HG03095 (cell line): ENCODE results near the gene TTC1.
A peak's percentile ranks its signal among the peaks of the same experiment; 100 is the strongest.
"Not testable (repeated sequence)": the region's sequence is repeated elsewhere in the genome, so short reads cannot be mapped to it uniquely, and the experiment has no call there.

Source experiments
- ATAC-seq: cut with Tn5 transposase; IDR thresholded peaks from one replicate; pipeline ENCODE4 v1.9.1; 2021; ENCODE audit warnings: moderate library complexity; ENCODE audit not compliant: unreplicated experiment

The TTC1 gene

DNA sequence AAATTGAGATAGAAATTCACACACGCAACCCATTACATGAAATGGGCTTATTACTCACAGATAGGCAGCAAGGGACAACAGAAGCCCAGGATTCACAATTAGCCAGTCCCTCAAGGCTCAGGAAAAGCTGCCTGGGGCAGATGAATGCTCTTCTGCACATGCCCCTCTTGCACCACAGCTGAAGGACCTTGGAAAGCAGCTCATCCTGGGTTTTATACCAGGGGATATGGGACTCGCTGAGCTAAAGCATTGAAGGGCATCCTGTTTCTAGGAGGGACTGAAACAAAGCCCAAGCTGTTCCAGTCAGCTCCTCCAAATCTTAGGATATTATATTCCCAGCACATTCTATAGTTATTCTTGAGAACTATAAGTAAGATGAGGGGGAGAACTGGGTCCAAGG, 15.7 kb upstream of the TTC1 start:
- no peak for ATAC-seq

DNA sequence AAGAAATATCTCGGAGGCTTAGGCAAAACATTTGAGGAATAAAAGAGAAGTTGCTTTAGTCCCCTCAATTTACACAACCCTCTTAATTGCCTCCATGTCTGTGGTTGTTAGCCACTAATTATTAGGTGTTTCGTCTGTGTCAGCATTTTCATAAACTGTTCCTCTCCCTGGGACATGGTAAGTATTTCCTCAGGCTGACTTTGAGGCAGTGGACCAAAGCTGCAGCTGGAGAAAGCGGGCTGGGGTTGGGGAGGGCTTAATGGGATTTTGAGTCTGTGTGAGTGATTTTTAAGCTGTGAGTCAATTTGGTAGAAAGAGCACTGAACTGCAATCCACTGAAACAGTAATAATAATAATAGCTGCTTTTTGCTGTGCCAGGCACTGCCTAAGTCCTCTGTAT, 13.0 kb upstream of the TTC1 start:
- no peak for ATAC-seq

DNA sequence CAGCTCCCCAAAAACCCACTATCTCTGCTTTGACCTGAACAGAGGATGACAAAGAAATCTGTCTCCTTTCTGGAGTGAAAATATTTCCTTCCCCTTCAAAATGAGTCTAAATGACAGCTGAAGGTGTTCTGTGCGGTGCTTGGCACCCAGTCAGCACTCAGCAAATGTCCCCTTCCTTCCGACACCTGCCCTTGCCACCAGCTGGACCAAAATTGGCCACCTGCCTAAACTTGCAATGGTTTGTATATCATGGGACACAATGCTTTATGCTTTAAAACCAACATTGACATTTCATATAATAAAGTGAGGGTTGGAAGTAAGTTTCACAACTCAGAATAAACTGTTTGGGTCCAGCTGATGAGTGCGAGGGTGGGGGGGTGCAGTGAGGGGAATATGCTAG, 7.5 kb upstream of the TTC1 start:
- no peak for ATAC-seq

DNA sequence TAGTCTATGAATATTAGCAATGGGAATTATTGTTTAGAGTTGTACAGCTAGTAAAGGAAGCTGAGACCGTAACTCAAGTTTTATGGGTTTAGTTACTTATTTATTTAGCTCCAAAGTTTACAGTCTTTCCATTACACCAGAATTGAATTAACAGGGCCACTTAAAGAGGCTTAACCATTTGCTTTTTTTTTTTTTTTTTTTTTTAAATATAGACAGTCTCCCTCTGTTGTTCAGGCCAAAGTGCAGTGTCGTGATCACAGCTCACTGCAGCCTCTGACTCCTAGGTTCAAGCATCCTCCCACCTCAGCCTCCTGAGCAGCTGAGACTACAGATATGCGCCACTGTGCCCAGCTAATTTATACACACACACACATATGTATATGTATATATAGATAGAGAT, 1.4 kb upstream of the TTC1 start:
- ATAC-seq, result no peak

DNA sequence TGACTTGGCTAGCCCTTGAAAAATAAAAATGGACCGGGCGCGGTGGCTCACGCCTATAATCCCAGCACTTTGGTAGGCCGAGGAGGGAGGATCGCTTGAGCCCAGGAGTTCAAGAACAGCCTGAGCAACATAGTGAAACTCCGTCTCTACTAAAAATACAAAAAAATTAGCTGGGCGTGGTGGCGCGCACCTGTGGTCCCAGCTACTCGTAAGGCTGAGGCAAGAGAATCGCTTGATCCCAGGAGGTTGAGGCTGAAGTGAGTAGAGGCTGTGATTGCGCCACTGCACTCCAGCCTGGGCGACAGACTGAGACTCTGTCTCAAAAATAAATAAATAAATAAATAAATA, 436 bp upstream of the TTC1 start:
- ATAC-seq, result not testable (repeated sequence)

DNA sequence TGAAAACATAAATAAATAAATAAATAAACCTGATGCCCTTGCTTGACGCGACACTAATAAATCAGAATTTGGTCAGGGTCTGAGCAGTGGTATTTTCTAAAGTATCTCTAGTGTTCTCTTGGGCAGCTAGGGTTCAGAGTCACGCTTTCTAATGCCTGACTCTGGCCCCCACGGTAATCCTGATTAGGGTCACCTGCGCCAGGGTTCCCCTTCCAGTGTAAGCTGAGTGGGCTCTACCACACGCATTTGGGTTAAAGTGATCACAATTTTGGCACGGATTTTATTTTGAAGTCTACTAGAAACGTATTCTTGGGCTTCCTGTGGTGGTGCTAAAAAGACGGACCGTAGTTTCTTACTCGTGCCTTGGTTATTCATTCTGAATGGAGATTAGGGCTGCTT, 651 bp downstream of the TTC1 start:
- ATAC-seq, result no peak

DNA sequence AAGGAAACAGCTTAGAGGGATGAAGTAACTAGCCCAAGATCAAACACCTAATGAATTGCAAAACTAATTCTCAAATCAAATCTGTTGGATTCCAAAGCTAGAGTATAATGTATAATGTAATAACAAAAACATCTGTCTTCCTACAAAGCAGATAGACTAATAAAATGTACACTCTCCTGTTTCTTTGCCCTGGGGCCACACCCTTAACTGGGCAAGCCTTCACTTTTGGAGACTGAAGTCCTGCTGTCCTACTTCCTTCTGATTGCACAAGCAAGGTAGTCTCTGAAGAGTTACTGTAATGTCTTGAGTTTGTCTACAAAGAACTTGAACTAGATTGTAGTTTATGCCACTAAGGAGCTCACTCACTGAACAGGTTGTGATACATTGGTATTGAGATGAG, 2.5 kb downstream of the TTC1 start:
- ATAC-seq, result no peak

DNA sequence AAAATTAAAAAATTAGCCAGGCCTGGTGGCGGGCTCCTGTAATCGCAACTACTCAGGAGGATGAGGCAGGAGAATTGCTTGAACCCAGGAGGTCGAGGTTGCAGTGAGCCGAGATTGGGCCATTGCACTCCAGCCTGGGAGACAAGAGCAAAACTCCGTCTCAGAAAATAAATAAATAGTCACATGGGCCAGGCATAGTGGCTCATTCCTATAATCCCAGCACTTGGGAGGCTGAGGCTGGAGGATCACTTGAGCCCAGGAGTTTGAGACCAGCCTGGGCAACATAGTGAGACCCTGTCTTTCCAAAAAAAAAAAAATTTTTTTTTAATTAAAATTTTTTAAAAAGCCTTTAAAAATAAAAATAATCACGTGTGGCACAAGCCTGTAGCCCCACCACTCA, 5.3 kb downstream of the TTC1 start:
- not testable (repeated sequence) for ATAC-seq

DNA sequence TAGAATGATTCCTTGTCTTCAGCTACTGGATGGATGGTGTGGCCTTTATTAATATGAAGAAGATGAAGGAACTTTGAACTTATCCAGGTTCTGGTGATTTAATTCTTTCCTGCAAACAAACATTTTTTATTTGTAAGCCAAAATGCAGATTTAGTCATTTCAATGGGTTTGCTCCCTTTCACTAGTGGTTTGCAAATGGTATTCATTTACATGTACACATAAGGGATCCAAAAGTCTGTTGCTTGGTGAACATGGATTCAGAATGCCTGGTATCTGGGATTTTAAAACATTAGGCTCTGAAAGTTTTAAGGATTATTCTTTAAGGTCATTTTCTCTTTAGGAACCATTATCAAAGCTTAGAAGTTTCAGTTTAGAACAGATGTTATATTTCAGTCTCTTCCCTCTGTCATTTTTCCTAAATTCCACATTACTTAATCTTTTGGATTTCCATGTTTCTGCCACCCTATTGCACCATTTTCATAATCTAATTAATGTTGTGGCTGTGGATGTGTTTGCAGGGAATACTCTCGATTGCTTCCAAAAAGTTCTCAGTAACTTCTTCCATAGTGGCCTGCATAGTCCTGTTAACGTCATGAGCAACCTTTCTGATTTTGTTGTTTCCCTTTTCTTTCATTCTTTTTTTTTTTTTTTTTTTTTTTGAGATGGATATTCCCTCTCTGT, 10.1 kb downstream of the TTC1 start:
- no peak for ATAC-seq

DNA sequence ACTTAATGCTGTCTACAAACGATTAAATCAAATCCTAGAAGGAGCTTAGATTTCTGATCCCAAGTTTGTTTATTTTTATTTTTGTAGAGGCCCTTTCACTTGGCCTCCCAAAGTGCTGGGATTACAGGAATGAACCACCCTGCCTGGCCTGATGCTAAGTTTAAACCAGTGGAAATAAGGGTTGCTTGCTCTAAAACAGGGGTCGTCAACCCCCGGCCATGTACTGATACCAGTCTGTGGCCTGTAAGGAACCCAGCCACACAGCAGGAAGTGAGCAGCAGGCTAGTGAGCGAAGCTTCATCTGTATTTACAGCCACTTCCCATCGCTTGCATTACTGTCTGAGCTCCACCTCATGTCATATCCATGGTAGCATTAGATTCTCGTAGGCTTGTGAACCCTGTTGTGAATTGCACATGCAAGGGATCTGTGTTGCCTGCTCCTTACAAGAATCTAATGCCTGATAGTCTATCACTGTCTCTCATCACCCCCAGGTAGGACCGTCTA, 11.4 kb downstream of the TTC1 start:
- no peak for ATAC-seq

DNA sequence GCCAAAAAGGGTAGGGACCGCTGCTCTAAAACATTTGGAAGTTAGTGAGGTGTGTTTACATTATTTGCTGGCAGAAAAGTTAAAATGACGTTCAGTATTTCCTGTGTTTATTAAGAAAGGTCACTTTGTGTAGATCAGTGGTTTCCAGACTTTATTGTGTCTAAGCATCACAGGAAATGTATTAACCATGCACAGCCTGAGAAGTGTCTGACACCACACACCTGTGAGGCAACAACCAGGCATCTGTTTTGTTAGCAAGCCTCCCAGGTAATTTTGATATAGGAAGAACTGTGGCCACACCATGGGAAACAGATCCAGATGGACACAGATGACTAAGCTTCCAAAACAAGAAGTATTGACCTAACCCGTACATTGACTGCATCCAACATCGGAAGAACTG, 12.0 kb downstream of the TTC1 start:
- ATAC-seq, result no peak

DNA sequence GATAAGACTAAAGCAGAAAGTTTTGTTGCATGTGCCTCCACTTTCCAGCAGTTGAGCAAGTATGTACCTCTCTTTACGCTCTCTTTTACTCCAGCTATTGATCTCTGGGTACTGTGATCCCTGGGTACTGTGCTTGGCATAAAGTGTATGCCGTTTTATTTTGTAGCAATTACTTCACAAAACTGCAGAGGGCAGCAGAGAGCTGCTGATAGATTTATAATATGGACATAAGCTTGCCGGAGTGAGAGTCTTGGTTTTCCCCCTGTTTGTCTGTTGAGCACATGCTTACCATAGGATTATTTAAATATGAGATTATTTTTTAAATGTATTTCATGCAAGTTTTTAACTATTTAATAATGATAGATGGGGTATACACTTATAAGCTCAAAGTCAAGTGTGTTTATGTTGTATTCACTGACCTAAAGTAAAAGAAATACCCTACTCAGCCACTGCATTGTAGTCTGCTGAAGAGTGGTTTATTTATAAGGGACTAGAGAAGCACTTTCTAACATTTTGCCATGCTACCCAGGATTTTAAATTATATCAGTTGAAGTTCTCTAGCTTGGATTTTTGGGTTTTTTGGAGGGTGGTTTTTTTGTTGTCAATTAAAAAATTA, 13.0 kb downstream of the TTC1 start:
- peak; percentile 93 for ATAC-seq

DNA sequence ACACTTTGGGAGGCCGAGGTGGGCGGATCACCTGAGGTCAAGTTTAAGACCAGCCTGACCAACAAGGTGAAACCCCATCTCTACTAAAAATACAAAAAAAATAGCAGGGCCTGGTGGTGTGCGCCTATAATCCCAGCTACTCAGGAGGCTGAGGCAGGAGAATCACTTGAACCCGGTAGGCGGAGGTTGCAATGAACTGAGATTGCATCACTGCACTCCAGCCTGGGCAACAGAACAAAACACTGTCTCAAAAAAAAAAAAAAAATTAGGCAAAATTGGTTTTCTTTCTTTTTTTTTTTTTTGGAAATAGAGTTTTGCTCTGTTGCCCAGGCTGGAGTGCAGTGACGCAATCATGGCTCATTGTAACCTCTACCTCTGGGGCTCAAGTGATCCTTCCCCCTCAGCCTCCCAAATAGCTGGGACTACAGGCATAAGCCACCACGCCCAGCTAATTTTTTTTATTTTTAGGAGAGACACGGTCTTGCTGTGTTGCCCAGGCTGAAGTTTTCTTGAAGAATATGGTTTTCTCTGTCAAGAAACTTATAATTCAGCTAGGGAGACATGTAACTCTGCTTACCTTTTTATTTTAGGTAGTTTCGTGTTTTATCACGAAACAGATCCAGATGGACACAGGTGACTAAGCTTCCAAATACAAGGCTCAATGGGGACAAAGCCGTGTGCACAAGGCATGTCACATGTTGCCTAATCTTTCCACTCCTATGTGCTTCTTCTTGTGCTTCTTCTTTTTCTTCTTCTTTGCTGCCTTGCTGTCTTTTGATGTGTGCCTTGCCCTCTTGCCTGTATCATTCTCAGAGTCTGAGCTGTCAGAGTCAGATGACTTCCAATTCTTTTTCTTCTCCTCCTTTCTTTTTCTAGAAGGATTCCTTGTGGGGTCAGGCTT, 14.3 kb downstream of the TTC1 start:
- ATAC-seq, result no peak

DNA sequence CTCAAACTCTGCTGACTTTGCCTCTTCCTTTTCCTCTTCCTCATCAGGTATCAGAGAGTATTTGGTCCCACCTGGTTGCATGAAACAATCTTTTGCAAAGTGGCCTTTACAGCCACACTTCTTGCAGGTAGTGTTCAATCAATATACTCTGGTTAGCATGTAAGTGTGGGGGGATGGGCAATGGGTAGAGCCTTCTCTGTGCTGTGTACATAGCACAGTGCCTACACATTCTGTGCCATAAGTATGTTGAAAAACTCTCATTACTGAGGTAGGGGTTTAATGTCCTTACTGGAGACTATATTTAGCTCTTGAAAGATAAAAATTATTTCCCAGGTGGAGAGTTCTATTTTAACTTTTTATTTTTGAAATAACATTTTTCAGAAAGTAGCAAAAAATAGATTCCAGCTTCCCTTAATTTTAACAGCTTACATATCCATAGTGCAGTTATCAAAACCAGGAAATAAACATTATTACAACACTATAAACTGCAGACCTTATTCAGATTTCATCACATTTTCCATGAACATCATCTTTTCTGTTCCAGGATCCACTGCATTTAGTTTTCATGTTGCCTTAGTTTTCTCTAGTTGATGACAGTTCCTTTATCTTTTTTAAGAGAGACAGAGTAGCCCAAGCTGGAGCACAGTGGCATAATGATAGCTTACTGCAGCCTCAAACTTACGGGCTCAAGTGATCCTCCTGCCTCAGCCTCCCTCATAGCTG, 15.1 kb downstream of the TTC1 start:
- no peak for ATAC-seq

DNA sequence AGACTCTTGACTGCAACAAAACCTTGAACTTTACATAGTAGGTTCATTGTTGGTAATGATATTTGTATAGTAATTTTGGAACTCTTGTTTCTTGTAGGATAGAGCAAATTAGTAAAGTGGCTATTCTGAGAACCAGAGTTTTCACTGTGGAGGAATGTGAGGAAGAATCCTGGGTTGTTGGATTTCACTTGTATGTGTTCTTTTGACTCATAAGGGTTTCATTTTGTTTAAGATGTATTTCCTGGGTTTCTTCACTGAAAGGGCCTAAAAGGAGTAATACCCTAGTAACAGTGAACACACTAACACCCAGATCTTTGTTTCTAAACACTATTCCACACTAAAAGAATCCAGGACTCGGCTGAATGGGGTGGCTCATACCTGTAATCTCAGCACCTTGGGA, 20.1 kb downstream of the TTC1 start:
- no peak for ATAC-seq

DNA sequence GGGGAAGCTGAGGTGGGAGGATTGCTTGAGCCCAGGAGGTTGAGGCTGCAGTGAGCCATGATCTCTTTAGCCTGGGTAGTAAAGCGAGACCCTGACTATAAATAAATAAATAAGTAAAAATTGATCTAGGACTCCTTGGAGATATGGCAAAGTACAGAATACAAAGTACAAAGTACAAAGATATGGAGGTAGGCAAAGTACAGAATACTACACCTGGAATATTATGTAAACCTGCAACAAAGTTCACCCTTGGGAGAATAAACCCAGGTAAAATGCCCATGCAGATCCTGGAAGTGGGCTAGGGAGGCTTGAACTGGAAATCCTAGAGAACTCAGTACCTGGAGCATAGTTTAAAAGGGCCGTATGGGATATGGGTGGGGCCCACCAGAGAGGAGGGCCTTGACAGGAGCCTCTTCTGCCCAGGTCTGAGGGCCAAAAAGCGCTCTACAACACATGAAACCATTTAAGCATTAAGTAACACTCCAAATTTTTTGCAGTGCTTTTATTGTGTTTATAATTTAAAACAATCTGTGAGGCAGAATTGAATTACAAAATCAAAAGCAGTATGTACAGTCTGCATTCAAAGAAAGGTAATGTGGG, 20.7 kb downstream of the TTC1 start:
- ATAC-seq, result no peak

DNA sequence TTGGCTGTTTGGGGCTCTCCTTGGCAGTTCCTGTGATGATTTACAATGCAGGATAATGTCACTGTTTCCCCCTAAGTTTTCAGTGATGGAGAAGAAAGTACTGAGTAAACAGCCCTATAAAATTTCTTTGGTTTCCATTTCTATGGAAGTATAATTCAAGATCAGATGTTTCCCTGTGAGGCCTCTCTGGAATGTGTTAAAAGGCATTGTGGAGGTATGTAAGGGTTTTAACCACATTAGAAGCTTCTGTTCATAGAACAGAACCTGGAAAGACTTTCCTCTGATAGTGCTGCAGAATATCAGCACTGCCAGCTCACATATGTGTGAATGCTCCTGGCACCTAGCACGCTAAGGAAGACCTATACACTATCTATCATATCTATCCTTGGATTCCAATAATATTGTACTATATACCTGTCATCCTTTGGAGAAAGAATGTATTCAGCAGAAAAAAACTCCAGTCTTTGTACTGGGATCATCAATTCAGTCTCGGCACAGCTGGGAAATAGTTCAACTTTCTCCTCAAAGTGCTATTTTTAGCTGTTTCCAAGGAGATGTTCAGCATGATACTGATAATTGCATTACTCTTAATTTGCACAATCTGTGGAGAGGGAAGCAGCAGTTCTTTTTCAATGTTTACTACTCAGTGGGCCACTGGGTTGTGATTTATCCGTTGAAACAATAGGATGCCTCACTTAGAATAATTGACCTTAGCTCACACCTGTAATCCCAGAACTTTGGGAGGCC, 21.9 kb downstream of the TTC1 start:
- ATAC-seq, result no peak

DNA sequence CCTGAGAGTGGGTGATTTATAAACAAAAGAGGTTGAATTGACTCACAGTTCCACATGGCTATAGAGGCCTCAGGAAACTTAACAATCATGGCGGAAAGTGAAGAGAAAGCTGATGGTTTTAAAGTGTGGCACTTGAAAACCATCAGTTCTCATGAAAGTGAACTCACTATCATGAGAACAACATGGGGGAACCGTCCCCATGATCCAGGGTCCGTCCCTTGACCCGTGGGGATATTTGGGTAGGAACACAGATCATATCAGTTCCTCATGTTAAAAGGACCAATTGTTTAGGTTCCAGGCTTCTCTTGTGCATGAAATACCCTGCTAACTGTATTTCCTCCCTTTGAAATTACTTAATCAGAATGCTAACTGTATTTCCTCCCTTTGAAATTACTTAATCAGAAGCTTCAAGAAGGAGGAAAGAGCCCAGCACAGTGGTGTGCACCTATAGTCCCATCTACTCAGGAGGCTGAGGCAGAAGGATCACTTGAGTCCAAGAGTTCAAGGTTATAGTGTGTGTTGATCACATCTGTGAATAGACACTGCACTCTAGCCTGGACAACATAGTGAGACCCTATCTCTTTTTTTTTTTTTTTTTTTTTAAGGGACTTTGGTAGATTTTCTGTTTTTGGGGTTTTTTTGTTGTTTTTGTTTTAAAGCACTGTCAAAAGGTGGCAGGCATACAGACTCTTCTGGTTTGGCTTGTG, 24.8 kb downstream of the TTC1 start:
- no peak for ATAC-seq

DNA sequence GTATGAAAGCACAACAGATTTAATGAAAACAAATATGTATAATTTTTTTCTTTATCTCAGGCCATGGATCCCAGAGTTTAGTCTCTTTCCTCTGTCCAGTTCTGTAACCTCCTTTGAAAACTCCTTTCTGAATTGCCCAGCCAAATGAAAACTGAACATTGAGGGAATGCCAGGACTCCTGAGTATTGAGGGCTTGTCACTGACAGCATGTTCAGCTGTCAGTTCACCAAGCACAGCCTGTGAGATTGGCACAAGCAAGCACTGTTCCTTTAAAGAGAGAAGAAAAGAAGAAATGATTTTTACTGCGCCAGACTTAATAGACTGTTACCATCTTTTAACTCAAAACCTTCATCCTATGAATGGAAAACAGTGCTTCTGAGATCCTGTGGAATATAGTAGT, 27.3 kb downstream of the TTC1 start:
- no peak for ATAC-seq

DNA sequence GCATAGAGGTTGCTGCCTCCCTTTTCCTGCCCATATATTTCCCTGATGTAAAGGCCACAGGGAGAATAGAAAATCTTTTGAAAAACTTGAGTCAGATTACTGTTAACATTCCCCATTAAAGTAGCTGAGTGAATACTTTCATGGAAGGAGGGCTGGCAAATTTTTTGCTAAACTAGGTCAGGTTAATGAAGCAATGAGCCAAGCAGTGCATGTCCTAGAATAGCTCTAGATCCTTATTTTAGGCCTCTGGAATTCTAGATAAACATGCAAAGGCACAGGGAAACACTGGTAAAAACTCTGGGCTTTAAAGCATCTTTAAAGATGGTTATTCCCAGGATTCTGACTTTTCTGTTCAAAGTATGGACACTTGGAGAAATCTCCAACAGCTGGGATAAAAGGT, 27.9 kb downstream of the TTC1 start:
- no peak for ATAC-seq
